ENCODE data around the gene SBF2.
"Not testable (repeated sequence)": the region's sequence is repeated elsewhere in the genome, so short reads cannot be mapped to it uniquely, and the experiment has no call there.

The SBF2 gene

GRCh38 chr11:10117709-10118351 lies 176.2 kb downstream of the SBF2 start:
- Mint-ChIP-seq H3K4me3 (no peak overlapping the region), H3K27ac (no peak overlapping the region), H3K27me3 (no peaks in the 10 kb centered on the region), H3K4me1 (ENCODE audit: low read depth) (no peaks in the 10 kb centered on the region), H3K9me3 (peaks cover 5% of the 10 kb centered on the region), H3K36me3 (ENCODE audit: low read depth) (peaks cover 5% of the 10 kb centered on the region)

GRCh38 chr11:10116588-10116987 lies 177.4 kb downstream of the SBF2 start:
- Mint-ChIP-seq H3K27me3 (no peaks in the 10 kb centered on the region), H3K4me3 (no peak overlapping the region), H3K4me1 (ENCODE audit: low read depth) (no peaks in the 10 kb centered on the region), H3K36me3 (ENCODE audit: low read depth) (peaks cover 9% of the 10 kb centered on the region), H3K9me3 (peaks cover 8% of the 10 kb centered on the region), H3K27ac (no peak overlapping the region)

- H3K27ac Mint-ChIP-seq: no peak overlapping the region
- H3K36me3 Mint-ChIP-seq (ENCODE audit: low read depth): peaks cover 9% of the 10 kb centered on the region
- H3K4me3 Mint-ChIP-seq: no peak overlapping the region
- H3K9me3 Mint-ChIP-seq: peaks cover 8% of the 10 kb centered on the region
- no peaks in the 10 kb centered on the region for H3K4me1 Mint-ChIP-seq (ENCODE audit: low read depth)
- H3K27me3 Mint-ChIP-seq: no peaks in the 10 kb centered on the region
These were observed 179.2 kb downstream of the SBF2 start for GRCh38 chr11:10114593-10115404.

- Mint-ChIP-seq H3K4me3 (no peak overlapping the region), H3K27me3 (no peaks in the 10 kb centered on the region), H3K9me3 (peaks cover 8% of the 10 kb centered on the region), H3K4me1 (ENCODE audit: low read depth) (no peaks in the 10 kb centered on the region), H3K27ac (no peak overlapping the region), H3K36me3 (ENCODE audit: low read depth) (peaks cover 9% of the 10 kb centered on the region)
These were observed 180.2 kb downstream of the SBF2 start for GRCh38 chr11:10113852-10114251.

- Mint-ChIP-seq H3K36me3 (ENCODE audit: low read depth) (peaks cover 4% of the 10 kb centered on the region), H3K9me3 (peaks cover 3% of the 10 kb centered on the region), H3K4me1 (ENCODE audit: low read depth) (no peaks in the 10 kb centered on the region), H3K27ac (no peak overlapping the region), H3K4me3 (no peak overlapping the region), H3K27me3 (no peaks in the 10 kb centered on the region)
These were observed 184.2 kb downstream of the SBF2 start for GRCh38 chr11:10109806-10110205.

GRCh38 chr11:10108915-10109680 lies 184.9 kb downstream of the SBF2 start:
- Mint-ChIP-seq H3K27ac (no peak overlapping the region), H3K36me3 (ENCODE audit: low read depth) (peaks cover 4% of the 10 kb centered on the region), H3K4me3 (no peak overlapping the region), H3K27me3 (no peaks in the 10 kb centered on the region), H3K9me3 (peaks cover 3% of the 10 kb centered on the region), H3K4me1 (ENCODE audit: low read depth) (no peaks in the 10 kb centered on the region)

- Mint-ChIP-seq H3K9me3 (peaks cover 3% of the 10 kb centered on the region), H3K27me3 (no peaks in the 10 kb centered on the region), H3K4me1 (ENCODE audit: low read depth) (no peaks in the 10 kb centered on the region), H3K27ac (no peak overlapping the region), H3K4me3 (no peak overlapping the region), H3K36me3 (ENCODE audit: low read depth) (peaks cover 4% of the 10 kb centered on the region)
These were observed 186.5 kb downstream of the SBF2 start for GRCh38 chr11:10107497-10107896.

- no peak overlapping the region for H3K27ac Mint-ChIP-seq
- H3K9me3 Mint-ChIP-seq: peaks cover 20% of the 10 kb centered on the region
- no peaks in the 10 kb centered on the region for H3K4me1 Mint-ChIP-seq (ENCODE audit: low read depth)
- H3K4me3 Mint-ChIP-seq: no peak overlapping the region
- no peaks in the 10 kb centered on the region for H3K27me3 Mint-ChIP-seq
- H3K36me3 Mint-ChIP-seq (ENCODE audit: low read depth): peaks cover 7% of the 10 kb centered on the region
These were observed 196.4 kb downstream of the SBF2 start for GRCh38 chr11:10097615-10098014.

- Mint-ChIP-seq H3K27me3 (no peaks in the 10 kb centered on the region), H3K9me3 (peaks cover 20% of the 10 kb centered on the region)
These were observed 197.0 kb downstream of the SBF2 start for GRCh38 chr11:10096987-10097386.

GRCh38 chr11:10095412-10096208 lies 198.4 kb downstream of the SBF2 start:
- no peaks in the 10 kb centered on the region for H3K27me3 Mint-ChIP-seq
- peaks cover 7% of the 10 kb centered on the region for H3K36me3 Mint-ChIP-seq (ENCODE audit: low read depth)

More at GRCh38 chr11:10096987-10097386, 197.0 kb downstream of the SBF2 start:
- Mint-ChIP-seq H3K4me3 (no peak overlapping the region), H3K27ac (no peak overlapping the region), H3K4me1 (ENCODE audit: low read depth) (peaks cover 4% of the 10 kb centered on the region), H3K36me3 (ENCODE audit: low read depth) (peaks cover 7% of the 10 kb centered on the region)

GRCh38 chr11:10092426-10092825 lies 201.6 kb downstream of the SBF2 start:
- H3K4me3 Mint-ChIP-seq: no peak overlapping the region
- H3K27ac Mint-ChIP-seq: no peak overlapping the region
- peaks cover 11% of the 10 kb centered on the region for H3K4me1 Mint-ChIP-seq (ENCODE audit: low read depth)
- no peaks in the 10 kb centered on the region for H3K9me3 Mint-ChIP-seq
- no peaks in the 10 kb centered on the region for H3K36me3 Mint-ChIP-seq (ENCODE audit: low read depth)
- no peaks in the 10 kb centered on the region for H3K27me3 Mint-ChIP-seq

More at GRCh38 chr11:10095412-10096208, 198.4 kb downstream of the SBF2 start:
- Mint-ChIP-seq H3K27ac (no peak overlapping the region), H3K4me3 (no peak overlapping the region), H3K4me1 (ENCODE audit: low read depth) (peaks cover 11% of the 10 kb centered on the region), H3K9me3 (peaks cover 13% of the 10 kb centered on the region)

GRCh38 chr11:10091314-10092045 lies 202.5 kb downstream of the SBF2 start:
- H3K4me3 Mint-ChIP-seq: no peak overlapping the region
- no peak overlapping the region for H3K27ac Mint-ChIP-seq
- no peaks in the 10 kb centered on the region for H3K9me3 Mint-ChIP-seq
- H3K36me3 Mint-ChIP-seq (ENCODE audit: low read depth): no peaks in the 10 kb centered on the region
- H3K27me3 Mint-ChIP-seq: no peaks in the 10 kb centered on the region
- peaks cover 11% of the 10 kb centered on the region for H3K4me1 Mint-ChIP-seq (ENCODE audit: low read depth)

GRCh38 chr11:10087923-10088225 lies 206.1 kb downstream of the SBF2 start:
- not testable (repeated sequence) for H3K27ac Mint-ChIP-seq; H3K4me3 Mint-ChIP-seq; H3K36me3 Mint-ChIP-seq (ENCODE audit: low read depth); H3K27me3 Mint-ChIP-seq
- H3K9me3 Mint-ChIP-seq: peaks cover 22% of the 10 kb centered on the region
- peaks cover 11% of the 10 kb centered on the region for H3K4me1 Mint-ChIP-seq (ENCODE audit: low read depth)

Measured in stimulated activated naive CD8-positive, alpha-beta T cell treated with anti-CD3 and anti-CD28 coated beads, Interleukin-15, Interleukin-2, amounts not matched to agents 100 ng/mL and 50 ng/mL, for 24 hours (primary cell).